Vagina (tissue), 2 donors: ENCODE measurements around the gene SEMA3E. TPM values are rescaled to one million over a fixed set of nuclear protein-coding genes. Genes with fewer than 3 reads are reported as not detected.
A peak's percentile ranks its signal among the peaks of the same experiment; 100 is the strongest.

Experiments
- DNase-seq, 2 donors: peaks; one replicate each; pipeline ENCODE4 v3.0.0-alpha.2; 2017; ENCODE audit errors: extremely low spot score in 2 of 2
- H3K27ac ChIP-seq: fragments of 200-600 bp; sonication (generic); one replicate; pipeline ENCODE4 v1.5.1; 2019
- H3K27me3 ChIP-seq: fragments of 200-600 bp; sonication (generic); one replicate; pipeline ENCODE4 v1.5.1; 2019
- H3K36me3 ChIP-seq, 2 donors: fragments of 200-600 bp; sonication (generic); one replicate each; pipeline ENCODE4 v1.5.1; 2017 to 2019
- H3K4me1 ChIP-seq: fragments of 200-600 bp; sonication (generic); one replicate; pipeline ENCODE4 v1.5.1; 2019
- H3K4me3 ChIP-seq, 2 donors: fragments of 200-600 bp; sonication (generic); 1 replicate in 1 of 2; 2 replicates in 1 of 2; pipeline ENCODE4 v1.5.1; 2016 to 2019
- H3K9me3 ChIP-seq: fragments of 200-600 bp; sonication (generic); one replicate; pipeline ENCODE4 v1.5.1; 2019
- POLR2A ChIP-seq, 2 donors: fragments of 450-650 bp; IDR thresholded peaks; one replicate each; pipeline ENCODE4 v1.6.1; 2017; ENCODE audit warnings: antibody characterized with exemption in 2 of 2, mild to moderate bottlenecking in 2 of 2, moderate library complexity in 2 of 2
- POLR2AphosphoS5 ChIP-seq, 2 donors: sonication (generic); formaldehyde crosslinking; IDR thresholded peaks; one replicate each; pipeline ENCODE4 v1.9.0; 2017; ENCODE audit warnings: antibody characterized with exemption in 2 of 2, mild to moderate bottlenecking in 2 of 2, low read depth in 1 of 2; ENCODE audit not compliant: insufficient read depth in 1 of 2
- intact Hi-C: fragments of 100-400 bp; cut with DNase I; formaldehyde crosslinking; loops from one replicate; pipeline ENCODE4 v1.15.1; 2023
- total RNA-seq: library from RNA; depleted of rRNA; stranded (reverse); fragments of >200 nt; gene quantifications from one replicate; pipeline ENCODE4 v1.2.3, GENCODE V29; 2016
- TF ChIP-seq, protein P1 (sequence below), 3 experiments: fragments of 450-650 bp in 2 of 3; fragments of 200-600 bp in 1 of 3; sonication (generic) in 1 of 3; IDR thresholded peaks; one replicate each; pipeline ENCODE4 v1.5.1; 2017 to 2019; ENCODE audit warnings: antibody characterized with exemption in 3 of 3, mild to moderate bottlenecking in 2 of 3, moderate library complexity in 2 of 3

Gene SEMA3E
- total RNA-seq, 1 donor from 2014 or later, result 4.4 TPM

DNA sequence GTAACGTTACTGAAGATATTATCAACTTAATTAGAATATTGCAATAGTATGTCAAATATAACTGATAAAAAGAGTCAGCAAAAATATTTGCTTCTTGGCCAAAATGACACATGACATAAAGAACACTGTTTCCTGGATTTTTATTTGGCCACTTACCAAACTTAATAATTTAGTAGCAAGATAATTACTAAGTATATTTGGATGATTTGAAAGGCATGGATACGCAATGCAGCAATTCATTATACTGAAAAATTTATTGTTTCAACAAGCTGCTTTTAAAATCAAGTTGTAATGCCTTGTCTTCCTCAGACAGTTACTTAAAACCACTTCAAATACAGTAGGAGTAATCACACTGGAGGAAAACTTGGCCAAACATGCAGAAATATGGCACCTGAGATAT lies 234.0 kb downstream of the SEMA3E start:
- Histone ChIP-seq H3K4me3 (no peak overlapping the region), H3K27me3 (no peaks in the 10 kb centered on the region), H3K9me3 (no peaks in the 10 kb centered on the region), H3K27ac (no peak overlapping the region), H3K36me3 (no peaks in the 10 kb centered on the region), H3K4me1 (no peaks in the 10 kb centered on the region)
- no peak for TF ChIP-seq POLR2A (IDR thresholded peaks at IDR 0.05)
- TF ChIP-seq, protein P1, sequence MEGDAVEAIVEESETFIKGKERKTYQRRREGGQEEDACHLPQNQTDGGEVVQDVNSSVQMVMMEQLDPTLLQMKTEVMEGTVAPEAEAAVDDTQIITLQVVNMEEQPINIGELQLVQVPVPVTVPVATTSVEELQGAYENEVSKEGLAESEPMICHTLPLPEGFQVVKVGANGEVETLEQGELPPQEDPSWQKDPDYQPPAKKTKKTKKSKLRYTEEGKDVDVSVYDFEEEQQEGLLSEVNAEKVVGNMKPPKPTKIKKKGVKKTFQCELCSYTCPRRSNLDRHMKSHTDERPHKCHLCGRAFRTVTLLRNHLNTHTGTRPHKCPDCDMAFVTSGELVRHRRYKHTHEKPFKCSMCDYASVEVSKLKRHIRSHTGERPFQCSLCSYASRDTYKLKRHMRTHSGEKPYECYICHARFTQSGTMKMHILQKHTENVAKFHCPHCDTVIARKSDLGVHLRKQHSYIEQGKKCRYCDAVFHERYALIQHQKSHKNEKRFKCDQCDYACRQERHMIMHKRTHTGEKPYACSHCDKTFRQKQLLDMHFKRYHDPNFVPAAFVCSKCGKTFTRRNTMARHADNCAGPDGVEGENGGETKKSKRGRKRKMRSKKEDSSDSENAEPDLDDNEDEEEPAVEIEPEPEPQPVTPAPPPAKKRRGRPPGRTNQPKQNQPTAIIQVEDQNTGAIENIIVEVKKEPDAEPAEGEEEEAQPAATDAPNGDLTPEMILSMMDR (IDR thresholded peaks at IDR 0.05), result no peak
- TF ChIP-seq POLR2AphosphoS5 (IDR thresholded peaks at IDR 0.05; ENCODE audit: insufficient read depth in 1 of 2, low read depth in 1 of 2), result no peak
- DNase-seq, result no peak
- intact Hi-C loops, result no loop called here

DNA sequence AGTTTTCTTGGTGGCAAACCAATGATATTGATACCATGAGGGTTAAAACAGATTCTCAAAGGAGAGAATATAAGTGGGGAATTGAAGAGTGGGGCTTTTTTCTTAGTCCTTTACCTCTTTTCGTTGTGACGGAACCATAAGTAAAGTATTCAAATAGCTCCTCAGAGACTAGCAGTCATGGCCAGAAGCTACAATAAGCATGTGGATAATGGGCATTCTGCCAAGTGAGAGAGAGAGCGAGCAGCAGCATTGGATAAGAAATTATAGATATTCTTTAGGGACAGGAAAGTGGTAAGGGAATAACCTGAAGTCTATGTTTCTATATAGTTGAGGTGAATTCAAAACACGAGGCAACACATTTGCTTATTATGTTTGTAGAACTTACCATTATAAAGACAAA lies 235.1 kb downstream of the SEMA3E start:
- intact Hi-C loops, result no loop called here
- Histone ChIP-seq H3K9me3 (no peaks in the 10 kb centered on the region), H3K27ac (no peak overlapping the region), H3K4me1 (no peaks in the 10 kb centered on the region), H3K36me3 (no peaks in the 10 kb centered on the region), H3K4me3 (no peak overlapping the region), H3K27me3 (no peaks in the 10 kb centered on the region)
- TF ChIP-seq POLR2A (IDR thresholded peaks at IDR 0.05), result no peak
- TF ChIP-seq, protein P1 (IDR thresholded peaks at IDR 0.05), result no peak
- TF ChIP-seq POLR2AphosphoS5 (IDR thresholded peaks at IDR 0.05; ENCODE audit: insufficient read depth in 1 of 2, low read depth in 1 of 2), result no peak
- no peak for DNase-seq

DNA sequence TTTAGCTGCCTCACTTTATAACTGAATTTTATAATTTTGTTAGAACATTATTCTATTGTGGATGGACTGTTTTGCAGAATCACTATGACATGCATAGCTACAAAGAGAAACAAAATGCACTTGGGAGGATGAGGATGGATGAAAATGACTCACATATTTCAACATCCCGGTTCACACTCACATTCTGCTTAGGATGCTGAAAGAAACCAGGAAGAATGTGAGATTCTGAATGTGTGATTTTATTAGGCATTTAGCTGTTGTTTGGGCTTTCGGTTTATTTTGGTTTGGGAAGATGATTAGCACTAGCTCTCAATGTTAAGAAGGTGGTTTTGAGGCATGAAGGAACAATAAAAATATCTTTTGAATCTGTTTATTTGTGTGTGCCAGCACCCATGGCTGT lies 235.5 kb downstream of the SEMA3E start:
- intact Hi-C loops, result no loop called here
- H3K36me3 ChIP-seq, result no peaks in the 10 kb centered on the region
- H3K27me3 ChIP-seq, result no peaks in the 10 kb centered on the region
- DNase-seq, result no peak
- H3K4me1 ChIP-seq, result no peaks in the 10 kb centered on the region
- H3K4me3 ChIP-seq, result no peak overlapping the region
- TF ChIP-seq POLR2A (IDR thresholded peaks at IDR 0.05), result no peak
- TF ChIP-seq POLR2AphosphoS5 (IDR thresholded peaks at IDR 0.05; ENCODE audit: insufficient read depth in 1 of 2, low read depth in 1 of 2), result no peak
- TF ChIP-seq, protein P1 (IDR thresholded peaks at IDR 0.05), result no peak
- H3K27ac ChIP-seq, result no peak overlapping the region
- H3K9me3 ChIP-seq, result no peaks in the 10 kb centered on the region

DNA sequence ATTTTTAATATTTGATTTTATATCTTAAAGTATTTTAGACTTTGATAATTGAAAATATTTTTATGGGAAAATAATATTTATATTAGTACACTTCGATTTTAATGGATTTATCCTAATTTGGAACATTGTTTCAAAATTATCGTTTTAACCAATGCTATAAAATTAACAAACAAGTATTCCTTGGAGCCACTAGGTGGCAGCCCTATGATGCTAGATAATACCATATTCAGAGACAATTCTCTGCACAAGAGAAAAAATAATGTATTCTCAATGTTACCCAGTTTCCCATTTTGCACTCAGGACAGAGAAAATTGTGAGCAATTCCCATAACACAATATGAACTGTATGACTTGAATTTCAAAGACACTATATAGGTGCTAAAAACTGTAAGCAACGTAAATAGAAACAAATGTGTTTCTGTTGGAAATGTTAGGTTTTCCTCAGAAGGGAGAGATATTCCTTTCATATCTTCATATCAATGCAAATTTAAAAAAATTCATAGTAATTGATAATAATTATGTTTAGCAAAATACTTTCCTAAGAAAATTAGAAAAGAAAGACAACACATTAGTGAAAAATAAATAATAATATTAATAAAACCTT lies 237.8 kb downstream of the SEMA3E start:
- Histone ChIP-seq H3K4me1 (no peaks in the 10 kb centered on the region), H3K9me3 (no peaks in the 10 kb centered on the region), H3K4me3 (no peak overlapping the region), H3K27ac (no peak overlapping the region), H3K27me3 (no peaks in the 10 kb centered on the region), H3K36me3 (no peaks in the 10 kb centered on the region)
- no peak for TF ChIP-seq POLR2A (IDR thresholded peaks at IDR 0.05)
- TF ChIP-seq, protein P1 (IDR thresholded peaks at IDR 0.05), result peak in 1 of 3 experiments; percentile 39
- DNase-seq, result no peak
- intact Hi-C loops, result no loop called here

DNA sequence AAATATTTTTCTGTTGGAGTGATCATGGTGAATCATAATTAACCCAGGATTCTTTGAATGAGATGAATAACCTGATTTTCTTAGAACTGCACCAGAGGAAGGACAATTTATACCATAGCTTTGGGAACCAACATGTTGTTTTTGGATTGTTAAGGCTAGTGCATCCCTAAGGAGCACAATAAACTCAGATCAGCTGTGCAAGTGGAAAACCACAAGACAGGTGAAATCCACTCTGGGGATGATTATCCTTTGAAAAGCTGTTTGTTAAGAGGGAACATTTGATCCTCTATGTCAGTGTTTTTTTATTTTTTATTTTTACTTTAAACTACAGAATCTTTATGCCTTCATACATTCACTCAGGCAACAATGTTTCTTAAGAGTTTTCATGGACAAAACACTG lies 254.2 kb downstream of the SEMA3E start:
- H3K27me3 ChIP-seq, result no peaks in the 10 kb centered on the region
- H3K9me3 ChIP-seq, result no peaks in the 10 kb centered on the region
- no peak overlapping the region for H3K4me3 ChIP-seq
- H3K4me1 ChIP-seq, result no peaks in the 10 kb centered on the region
- DNase-seq, result no peak
- intact Hi-C loops, result no loop called here
- TF ChIP-seq, protein P1 (IDR thresholded peaks at IDR 0.05), result no peak
- no peak for TF ChIP-seq POLR2AphosphoS5 (IDR thresholded peaks at IDR 0.05; ENCODE audit: insufficient read depth in 1 of 2, low read depth in 1 of 2)
- no peak for TF ChIP-seq POLR2A (IDR thresholded peaks at IDR 0.05)
- H3K36me3 ChIP-seq, result no peaks in the 10 kb centered on the region
- no peak overlapping the region for H3K27ac ChIP-seq
